HL-60 (cell line): ENCODE data around the gene CTDP1.

Experiments used
- GABPA ChIP-seq: IDR thresholded peaks from 2 replicates; pipeline ENCODE4 v1.6.1; 2012; ENCODE audit warnings: low read depth
- POLR2AphosphoS5 ChIP-seq: IDR thresholded peaks from 2 replicates; pipeline ENCODE4 v1.6.1; 2012; ENCODE audit warnings: low read depth
- SPI1 ChIP-seq: IDR thresholded peaks from 2 replicates; pipeline ENCODE4 v1.6.1; 2012; ENCODE audit warnings: low read depth, mild to moderate bottlenecking, borderline replicate concordance
- TF ChIP-seq, protein P1 (sequence below): IDR thresholded peaks from 2 replicates; pipeline ENCODE4 v1.6.1; 2012; ENCODE audit warnings: low read depth; ENCODE audit not compliant: insufficient replicate concordance
- TF ChIP-seq, protein P2 (sequence below): IDR thresholded peaks from one replicate; pipeline ENCODE4 v1.5.1; 2011; ENCODE audit warnings: low read length, control low read depth, inconsistent platforms; ENCODE audit not compliant: insufficient read depth

DNA sequence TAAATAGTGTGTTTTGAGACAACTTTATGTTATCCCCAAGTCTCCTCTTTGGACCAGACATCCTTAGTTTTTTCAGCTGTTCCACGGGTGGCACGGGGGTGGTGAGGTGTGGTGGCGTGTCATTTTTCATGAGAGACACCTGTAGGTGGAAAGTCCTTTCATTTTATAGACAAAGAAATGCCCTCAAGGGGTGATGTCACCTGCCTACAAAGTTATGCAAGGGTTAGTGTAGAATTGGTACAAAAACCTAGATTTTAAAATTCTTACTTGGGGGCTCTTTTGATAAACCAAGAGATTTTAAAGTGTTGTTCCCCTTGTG lies 15.3 kb downstream of the CTDP1 start:
- TF ChIP-seq POLR2AphosphoS5 = no peak
- TF ChIP-seq, protein P1, sequence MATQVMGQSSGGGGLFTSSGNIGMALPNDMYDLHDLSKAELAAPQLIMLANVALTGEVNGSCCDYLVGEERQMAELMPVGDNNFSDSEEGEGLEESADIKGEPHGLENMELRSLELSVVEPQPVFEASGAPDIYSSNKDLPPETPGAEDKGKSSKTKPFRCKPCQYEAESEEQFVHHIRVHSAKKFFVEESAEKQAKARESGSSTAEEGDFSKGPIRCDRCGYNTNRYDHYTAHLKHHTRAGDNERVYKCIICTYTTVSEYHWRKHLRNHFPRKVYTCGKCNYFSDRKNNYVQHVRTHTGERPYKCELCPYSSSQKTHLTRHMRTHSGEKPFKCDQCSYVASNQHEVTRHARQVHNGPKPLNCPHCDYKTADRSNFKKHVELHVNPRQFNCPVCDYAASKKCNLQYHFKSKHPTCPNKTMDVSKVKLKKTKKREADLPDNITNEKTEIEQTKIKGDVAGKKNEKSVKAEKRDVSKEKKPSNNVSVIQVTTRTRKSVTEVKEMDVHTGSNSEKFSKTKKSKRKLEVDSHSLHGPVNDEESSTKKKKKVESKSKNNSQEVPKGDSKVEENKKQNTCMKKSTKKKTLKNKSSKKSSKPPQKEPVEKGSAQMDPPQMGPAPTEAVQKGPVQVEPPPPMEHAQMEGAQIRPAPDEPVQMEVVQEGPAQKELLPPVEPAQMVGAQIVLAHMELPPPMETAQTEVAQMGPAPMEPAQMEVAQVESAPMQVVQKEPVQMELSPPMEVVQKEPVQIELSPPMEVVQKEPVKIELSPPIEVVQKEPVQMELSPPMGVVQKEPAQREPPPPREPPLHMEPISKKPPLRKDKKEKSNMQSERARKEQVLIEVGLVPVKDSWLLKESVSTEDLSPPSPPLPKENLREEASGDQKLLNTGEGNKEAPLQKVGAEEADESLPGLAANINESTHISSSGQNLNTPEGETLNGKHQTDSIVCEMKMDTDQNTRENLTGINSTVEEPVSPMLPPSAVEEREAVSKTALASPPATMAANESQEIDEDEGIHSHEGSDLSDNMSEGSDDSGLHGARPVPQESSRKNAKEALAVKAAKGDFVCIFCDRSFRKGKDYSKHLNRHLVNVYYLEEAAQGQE = no peak
- TF ChIP-seq, protein P2, sequence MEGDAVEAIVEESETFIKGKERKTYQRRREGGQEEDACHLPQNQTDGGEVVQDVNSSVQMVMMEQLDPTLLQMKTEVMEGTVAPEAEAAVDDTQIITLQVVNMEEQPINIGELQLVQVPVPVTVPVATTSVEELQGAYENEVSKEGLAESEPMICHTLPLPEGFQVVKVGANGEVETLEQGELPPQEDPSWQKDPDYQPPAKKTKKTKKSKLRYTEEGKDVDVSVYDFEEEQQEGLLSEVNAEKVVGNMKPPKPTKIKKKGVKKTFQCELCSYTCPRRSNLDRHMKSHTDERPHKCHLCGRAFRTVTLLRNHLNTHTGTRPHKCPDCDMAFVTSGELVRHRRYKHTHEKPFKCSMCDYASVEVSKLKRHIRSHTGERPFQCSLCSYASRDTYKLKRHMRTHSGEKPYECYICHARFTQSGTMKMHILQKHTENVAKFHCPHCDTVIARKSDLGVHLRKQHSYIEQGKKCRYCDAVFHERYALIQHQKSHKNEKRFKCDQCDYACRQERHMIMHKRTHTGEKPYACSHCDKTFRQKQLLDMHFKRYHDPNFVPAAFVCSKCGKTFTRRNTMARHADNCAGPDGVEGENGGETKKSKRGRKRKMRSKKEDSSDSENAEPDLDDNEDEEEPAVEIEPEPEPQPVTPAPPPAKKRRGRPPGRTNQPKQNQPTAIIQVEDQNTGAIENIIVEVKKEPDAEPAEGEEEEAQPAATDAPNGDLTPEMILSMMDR = no peak
- TF ChIP-seq SPI1 = no peak
- TF ChIP-seq GABPA = no peak
